Right forelimb (tissue), 1 donor: ENCODE measurements around the gene ARHGEF10L.

Experiments used
- DNase-seq: peaks from one replicate; pipeline ENCODE4 v3.0.0-alpha.2; 2018

Gene ARHGEF10L

DNA sequence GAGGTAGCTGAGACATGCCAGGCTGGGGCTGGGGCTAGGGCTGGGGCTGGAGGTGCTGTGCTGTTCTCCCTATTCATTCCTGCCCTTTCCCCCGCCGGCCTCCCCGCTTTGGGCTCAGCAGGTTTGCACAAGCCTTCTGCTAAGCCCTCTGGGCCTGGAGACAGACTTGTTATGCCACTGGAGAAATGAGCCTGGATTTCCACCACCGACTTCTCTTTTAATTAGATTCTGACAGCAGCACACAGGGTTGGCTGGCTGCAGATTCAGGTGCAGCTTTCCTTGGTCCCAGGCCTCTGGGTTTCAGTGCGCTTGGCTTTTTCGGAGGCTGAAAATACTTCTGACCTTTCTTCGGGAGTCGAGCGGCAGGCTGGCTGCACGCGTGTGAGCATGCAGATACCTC is 144.1 kb downstream of the ARHGEF10L start:
- no peak for DNase-seq

DNA sequence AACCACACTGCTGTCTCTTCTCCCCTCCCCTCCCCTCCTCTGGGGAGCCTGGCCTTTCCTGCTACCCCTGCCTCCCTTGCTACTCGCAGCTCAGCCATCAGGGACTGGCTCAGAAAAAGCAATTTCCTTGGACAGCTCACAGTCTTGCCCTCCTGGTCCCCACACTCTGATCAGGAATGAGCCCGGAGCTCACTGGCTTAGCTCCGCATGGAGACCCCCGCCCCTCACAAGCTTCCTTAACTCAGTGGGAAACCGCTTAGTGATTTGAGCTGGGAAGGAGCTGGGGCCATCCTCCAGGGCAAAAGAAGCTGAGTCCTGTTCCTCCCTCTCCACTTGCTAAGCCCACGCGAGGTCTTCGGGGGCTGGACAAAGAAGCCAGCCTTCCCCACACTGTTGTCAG is 145.3 kb downstream of the ARHGEF10L start:
- no peak for DNase-seq

DNA sequence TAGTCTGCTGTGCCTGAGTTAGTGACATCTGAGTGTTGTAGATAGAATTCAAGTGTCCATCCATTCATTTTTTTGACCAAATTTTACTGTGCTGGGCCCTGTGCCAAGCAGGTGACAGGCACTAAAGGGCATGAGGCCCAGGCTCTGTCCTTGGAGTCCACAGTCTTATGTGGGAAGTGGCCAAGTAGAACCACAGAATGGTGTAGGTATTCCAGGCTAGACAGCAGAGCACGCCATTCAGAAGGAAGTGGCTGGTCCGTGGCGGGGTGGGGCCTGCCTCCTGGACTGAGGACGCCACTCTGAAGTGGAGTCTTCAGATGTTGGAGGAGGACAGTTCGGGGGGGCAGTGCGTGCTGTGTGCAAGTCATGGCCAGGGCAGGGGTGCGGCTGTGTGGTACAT is 146.8 kb downstream of the ARHGEF10L start:
- DNase-seq = no peak

DNA sequence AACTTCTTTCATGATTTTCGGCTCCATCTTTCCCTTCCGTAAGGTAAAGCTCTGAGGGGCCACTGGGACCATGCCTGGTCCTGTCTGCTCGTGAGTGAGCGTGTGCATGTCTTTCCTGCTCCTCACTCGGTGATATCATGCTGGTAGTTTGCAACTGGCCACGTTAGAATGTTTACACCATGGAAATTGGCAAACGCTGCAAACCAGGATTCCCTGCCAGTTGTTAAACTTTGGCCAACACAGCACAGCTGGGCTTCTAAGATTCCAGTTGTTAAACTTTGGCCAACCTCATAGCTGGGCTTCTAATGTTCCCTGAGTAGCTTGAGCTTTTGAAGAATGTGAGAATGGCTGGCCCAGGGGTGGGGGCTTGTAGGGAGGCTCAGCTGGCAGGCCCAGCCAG is 147.6 kb downstream of the ARHGEF10L start:
- DNase-seq = no peak

DNA sequence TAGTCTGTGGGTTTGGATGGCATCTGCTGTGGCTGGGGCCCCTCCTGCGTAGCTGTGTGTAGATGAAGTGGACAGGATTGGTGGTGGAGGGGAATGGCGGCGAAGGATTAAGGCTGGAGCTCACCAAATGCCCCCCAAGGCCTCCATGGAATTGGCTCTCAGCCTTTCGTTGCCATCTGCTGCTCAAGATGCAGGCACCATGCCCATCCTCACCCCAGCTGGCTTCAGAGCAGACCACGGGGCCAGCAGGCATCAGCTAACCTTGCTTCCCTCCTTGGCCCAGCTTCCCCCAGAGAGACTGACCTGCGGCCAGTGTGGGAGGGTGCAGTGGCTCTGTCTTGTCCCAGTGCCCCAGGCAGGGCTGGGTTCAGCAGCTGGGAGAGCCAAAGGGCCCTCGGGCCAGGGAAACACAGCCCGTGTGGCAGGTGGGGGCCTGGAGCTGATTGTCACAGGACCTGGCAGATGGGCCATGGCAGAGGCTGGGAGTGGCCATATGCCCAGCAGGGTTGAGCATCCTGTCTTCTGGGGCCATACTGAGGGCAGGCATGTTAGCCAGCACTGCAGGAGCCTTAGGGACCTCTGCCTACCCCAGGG is 148.8 kb downstream of the ARHGEF10L start:
- DNase-seq = no peak

DNA sequence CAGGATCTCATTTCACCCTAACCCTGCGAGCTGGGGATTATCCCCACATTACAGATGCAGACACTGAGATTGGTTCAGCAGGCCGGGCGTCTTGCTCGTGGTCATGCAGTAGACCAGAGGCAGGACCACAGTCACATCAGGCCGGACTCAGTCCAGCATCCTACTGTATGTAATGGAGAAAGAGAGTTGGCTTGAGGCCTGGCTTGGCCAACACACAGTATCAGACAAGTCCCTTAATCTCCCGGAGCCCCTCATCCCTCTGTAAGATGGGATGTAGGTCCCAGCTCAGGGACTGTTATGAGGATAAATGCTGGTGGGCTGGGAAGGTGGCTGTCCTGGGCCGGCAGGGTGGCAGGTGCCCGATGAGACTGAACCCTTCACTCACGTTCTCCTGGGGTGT is 149.5 kb downstream of the ARHGEF10L start:
- no peak for DNase-seq

DNA sequence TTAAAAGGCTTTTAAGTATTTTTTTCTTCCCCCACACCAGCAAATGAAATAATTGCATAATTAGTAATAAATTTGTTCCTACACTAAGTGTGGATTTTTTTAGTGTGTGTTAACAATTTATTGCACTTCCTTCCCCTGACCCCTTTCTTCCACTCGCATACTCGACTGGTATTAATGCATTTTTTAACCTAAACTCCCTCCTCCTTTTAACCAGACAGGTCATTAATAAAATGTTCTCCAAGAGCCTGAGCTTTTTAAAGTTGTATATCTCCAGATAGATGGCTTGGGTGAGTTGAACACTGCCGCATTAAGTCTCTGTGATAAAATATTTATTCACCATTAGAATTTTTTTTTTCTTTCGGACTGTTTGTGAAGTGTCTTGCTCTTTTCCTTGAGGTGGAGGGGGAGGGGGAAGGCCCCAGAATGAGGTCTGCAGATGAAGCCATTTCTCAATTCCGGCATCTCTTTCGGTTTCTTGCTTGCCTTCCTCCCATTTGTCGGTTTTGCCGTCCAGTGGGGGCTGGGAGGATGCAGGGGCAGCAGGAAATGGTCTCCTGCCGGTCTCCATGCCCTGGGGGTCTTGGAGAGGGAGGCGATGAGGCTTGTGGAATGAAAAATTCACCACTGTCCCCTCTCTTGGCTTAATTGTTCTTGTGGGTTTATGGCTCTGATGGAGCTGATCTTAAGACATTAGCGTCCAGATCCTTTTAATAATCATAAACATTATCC is 151.6 kb downstream of the ARHGEF10L start:
- DNase-seq = no peak

DNA sequence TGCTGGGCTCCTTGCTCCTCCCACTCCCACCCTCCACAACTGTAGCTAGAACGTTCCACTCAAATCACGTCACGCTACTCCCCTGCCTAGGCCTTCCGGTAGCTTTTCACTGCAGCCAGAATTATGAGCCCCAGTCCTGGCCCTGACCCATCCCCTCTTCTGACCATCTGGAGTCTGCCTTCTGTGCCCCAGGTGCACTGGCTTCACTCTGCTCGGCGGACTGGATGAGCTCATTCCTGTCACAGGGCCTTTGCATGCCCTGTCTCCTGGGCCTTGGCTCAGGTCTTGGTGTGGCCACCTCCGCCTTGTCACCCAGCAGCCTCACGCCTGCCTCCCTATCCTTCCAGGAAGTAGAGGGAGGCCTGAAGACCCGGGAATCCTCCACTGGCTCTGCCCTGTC is 153.1 kb downstream of the ARHGEF10L start:
- no peak for DNase-seq

DNA sequence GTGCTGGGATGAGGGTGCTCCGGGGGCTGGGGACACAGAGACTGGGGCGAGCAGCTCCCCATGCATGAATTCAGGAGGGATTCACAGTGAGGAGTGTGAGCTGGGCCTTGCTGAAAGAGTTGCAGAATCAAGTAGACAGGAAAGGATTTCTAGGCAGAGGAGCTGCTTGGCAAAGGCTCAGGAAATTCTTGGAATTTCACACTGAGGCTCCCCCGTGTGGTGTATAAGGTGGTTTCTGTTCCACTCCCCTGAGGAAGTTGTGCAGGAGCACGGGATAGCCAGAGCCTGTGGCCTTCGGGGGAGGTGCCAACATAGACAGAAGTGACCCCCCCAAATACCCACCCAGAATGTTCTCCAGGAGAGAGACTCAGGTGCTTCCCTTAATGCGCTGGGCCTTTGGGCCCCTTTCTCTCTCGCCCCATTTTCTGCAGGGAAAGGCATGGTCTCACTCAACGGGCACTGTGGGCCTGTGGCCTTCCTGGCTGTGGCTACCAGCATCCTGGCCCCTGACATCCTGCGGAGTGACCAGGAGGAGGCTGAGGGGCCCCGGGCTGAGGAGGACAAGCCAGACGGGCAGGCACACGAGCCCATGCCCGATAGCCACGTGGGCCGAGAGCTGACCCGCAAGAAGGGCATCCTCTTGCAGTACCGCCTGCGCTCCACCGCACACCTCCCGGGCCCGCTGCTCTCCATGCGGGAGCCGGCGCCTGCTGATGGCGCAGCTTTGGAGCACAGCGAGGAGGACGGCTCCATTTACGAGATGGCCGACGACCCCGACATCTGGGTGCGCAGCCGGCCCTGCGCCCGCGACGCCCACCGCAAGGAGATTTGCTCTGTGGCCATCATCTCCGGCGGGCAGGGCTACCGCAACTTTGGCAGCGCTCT is 157.2 kb downstream of the ARHGEF10L start:
- DNase-seq = peak; percentile 71

DNA sequence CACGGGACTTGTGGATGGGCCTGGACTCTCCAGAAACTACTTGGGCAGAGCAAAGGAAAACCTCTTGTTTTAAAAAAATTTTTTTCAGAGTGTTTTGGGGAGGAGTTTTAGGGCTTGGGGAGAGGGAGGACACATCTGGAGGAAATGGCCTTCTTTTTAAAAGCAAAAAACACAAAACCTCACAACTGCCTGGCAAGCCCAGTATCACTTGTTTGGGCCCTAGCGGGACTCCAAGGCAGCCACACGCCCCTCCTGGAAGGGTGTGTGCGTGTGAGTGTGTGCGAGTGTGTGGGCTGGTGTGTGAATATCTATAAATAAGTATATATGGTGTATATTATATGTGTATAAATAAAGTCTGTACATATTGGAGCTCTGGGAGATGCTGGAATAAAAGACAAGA is 158.0 kb downstream of the ARHGEF10L start:
- DNase-seq = no peak

DNA sequence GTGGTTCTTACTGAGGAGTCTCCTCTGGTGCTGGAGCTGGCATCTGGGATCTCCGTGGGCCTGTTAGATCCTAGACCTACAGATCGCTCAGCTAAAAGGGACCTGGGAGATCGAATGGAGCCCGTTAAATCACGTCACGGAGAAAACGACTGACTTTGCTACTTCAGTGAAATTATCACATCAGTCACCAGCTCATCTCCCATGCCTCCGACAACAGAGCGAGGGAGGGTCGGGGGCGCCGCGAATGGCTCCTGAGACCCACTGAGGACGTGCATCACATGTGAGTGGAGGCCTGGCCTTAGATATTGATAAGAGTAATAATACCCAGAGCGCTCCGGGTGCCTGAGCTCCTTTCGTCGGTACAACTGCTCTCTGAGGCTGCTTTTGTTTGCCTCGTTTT is 160.1 kb downstream of the ARHGEF10L start:
- DNase-seq = no peak

DNA sequence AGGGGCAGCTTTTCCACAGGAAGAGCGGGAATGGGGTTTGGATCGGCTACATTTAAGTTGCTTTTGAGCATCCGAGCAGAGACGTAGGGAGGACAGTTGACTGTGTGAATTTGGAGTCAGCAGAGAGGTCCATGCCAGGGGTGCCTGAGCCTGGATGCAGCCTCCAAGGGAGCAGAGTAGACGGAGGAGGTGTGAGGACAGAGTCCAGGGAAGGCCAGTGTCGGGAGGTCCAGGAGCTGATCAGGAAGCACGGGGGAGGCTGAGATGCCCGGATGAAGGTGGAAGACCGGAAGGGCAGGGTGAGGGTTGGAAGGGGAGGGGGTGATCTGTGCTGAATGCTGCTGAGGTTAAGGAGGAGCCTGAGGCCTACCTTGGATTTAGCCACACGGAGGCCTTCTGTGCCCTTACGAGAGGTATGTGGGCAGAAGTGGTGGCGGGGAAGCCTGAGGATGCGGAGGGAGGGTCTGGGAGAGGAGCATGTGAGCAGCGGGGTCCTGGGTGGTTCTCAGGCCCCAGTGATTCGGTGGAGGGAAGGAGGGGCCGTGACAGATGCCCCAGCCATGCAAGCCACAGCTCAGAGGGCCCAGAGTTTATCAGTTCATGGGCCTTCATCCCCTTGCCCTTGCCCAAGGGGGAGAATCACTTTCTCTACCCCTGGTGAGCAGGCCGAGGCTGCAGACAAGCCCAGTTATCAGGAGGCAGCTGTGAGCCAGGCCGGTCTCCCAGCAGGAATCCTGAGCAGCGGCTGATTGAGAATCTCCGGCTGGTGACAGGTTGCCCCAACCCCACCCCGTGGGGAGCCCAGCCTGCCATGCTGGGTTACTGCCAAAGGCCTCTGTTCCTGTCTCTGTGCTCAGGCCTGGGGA is 161.7 kb downstream of the ARHGEF10L start:
- no peak for DNase-seq

DNA sequence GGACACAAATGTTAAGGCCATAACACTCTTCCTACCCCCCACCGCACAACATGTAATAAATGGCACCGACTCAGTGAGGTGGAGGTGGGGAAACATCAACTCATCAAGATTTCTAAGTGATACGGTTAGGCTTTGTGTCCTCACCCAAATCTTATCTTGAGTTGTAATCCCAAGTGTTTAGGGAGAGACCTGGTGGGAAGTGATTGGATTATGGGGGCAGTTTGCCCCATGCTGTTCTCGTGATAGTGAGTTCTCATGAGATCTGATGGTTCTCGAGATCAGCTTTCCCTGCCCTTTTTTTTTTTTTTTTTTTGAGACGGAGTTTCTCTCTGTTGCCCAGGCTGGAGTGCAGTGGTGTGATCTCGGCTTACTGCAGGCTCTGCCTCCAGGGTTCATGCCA is 164.7 kb downstream of the ARHGEF10L start:
- no peak for DNase-seq

DNA sequence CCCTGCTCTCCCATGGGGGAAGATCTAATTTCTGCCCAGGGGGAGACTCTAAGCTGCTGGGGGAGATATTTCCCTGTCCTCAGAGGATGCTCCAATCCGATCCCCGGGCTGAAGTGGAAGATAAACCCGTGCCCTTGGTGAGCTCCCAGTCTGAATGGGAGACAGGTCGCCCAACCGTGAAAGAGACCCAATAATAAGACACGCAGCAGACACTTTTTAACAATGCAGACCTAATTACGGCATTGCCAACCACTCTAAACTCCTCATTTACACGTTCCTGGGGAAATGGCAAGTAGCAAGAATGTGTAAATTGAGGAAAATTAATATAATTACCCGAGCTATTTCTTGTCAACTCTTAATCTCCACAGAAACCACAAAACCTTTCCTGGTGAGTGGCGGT is 166.9 kb downstream of the ARHGEF10L start:
- DNase-seq = no peak

DNA sequence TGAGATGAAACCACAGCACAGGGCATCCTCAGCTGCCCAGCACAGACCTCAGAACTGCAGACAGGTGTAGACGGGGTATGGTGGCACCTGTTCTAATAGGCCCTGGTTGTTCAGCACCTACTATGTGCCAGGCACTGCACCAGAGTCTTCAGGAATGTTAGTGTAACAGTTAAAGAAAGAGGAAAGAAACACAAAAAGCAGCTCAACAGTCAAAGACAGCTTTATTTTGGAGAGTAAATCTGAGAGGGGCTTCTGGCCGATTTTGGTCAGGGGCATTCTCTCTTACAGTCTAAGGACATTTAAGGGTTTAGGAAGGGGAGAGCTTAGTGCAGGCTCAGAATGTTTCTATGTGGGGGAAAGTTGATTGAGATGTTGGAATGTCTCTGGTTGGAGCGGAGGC is 170.5 kb downstream of the ARHGEF10L start:
- no peak for DNase-seq

DNA sequence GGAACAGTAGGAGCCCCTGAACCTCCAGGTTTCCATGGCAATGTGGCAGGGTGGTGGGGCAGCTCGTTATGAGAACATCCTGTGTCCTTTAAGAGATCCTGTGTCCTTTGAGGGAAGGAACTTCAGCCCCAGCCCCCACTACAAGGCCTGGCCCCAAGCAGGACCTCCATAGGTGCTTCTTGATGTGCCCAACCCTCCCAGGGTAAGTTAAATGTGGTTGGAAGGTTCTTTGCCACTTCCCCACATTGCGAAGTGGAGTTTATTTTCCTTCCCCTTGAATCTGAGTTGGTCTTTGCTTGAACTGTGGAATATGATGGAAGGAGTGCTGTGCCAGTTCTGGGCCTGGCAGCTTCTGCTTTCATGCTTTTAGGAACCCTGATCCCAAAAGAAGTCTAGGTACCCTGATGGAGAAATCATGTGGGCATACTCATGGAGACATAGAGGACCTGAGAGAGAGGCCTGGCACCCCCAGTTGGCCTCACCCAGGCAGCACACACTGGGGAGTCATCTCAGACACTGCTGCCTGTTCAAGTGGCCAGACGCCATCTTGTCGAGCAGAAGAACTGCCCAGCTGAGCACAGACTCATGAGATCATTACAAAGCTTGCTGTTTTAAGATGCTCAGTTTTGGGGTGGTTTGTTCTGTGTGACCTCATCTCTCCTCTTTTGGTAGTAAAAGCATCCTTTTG is 171.5 kb downstream of the ARHGEF10L start:
- DNase-seq = no peak

DNA sequence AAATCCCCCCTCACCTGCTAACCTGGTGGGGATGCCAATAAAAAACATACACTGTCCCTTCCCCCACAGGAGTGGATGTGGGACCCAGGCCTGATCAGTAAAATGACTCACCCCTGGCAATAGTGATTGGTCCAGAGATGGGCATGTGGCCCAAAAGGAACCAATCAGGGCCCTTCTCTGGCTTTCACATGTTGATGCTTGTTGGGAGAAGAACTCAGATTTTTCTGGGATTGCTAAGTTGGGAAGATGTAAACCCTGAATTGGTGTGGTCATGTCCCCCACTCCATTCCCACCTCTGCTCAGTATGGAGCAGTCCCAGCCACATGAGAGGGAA is 172.0 kb downstream of the ARHGEF10L start:
- no peak for DNase-seq

DNA sequence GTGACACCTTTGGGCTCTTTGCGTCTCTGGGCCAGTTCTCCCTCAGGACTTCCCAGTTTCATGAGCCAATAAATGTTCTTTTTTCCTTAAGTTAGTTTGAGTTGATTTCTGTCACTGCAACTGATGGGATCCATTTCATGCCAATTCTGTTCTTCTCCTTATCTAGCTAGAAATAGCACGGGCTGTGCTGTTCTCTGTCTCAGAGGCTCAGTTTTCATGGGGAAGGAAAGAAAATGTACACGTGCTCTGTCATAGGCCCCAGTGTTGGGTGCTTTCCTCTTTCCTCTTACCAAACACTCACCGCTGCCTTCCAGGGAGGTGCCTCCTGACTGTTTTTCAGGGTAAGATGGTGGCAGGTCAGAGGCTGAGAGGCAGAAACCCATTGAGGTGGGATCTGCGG is 172.4 kb downstream of the ARHGEF10L start:
- DNase-seq = no peak

DNA sequence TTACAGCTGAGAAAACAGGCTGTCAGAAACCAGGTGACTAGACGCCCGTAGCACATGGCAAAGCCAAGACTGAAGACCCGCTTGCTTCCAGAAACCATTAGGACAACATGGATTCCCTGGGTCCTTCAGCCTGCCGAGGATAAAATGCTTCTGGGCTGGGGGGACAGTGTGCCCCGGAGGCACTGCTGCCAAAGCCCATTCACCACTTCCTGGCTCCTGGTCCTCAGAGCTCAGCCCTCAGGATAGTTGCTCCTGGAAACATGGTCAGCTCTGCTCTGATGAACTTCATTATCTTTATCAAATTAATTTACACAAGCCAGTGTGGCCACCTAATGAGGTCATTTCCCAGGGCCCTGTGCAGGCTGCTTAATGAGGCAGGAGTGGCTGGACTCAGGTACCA is 174.5 kb downstream of the ARHGEF10L start:
- DNase-seq = no peak

DNA sequence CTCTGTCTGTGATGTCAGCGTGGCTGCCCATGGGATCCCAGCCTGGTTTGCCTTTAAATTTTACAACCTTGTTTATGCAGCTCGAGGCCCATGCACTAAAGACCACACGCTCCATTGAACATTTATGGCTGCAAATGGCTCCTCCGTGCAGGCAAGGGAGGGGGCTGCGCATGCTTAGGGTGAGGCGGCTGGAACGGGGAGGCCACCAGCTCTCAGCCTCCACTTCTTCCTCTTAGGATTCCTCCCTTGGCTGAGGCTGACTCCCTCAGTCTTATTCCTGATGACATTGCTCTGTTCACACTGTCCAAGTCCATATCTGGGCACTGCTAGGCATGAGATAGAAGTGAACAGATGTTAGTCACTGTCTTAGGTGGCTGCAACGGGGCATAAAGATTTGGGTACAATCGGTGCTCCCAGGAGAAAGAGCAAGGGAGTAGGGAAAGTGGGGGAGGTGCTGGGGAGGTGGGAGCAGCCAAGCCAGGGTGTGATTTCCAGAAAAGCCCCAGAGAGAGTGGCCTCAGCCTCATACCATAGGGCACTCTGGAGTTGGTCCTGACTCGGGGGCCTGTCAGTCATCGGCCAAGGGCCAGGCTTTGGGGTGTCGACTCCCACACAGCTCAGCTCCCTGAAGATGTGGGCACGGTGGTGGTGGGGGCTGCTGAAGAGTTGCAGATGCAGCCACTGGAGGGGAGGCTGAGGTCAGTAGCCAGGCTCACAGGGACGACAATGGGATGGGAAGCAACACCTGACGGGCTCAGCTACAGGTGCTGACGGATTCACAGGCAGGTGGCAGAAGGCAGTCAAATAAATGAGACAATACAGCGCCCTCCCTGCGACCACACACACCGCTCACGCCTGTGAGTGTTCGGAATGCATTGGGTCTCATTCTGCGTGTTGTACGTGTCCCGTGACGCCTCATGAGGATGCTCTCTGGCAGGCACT is 178.4 kb downstream of the ARHGEF10L start:
- DNase-seq = no peak

DNA sequence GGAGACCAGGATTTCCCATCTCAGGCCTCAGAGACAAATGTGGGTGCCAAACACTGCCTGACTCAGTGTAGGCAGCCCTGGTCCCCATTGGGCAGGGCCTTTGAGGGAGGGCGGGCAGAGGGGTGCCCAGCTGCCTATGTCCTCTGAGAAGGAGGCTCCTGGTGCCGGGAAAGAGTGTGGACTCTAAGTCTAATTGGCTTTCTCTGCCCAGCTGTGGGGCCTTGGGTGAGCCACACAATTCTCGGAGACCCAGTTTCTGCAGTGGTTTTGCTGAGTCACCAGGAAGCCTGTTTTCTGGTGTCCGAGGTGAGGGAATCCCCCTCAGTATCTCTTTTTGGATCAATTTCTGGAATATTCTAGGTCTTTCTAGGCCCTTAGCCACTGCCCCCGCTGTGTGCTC is 180.4 kb downstream of the ARHGEF10L start:
- no peak for DNase-seq
